SW480 (cell line): Measurements from ENCODE around the gene DOK1.
A peak's percentile ranks its signal among the peaks of the same experiment; 100 is the strongest.

Source experiments
- DNase-seq: peaks from one replicate; pipeline ENCODE4 v3.0.0-alpha.2; 2016; ENCODE audit warnings: low spot score

The DOK1 gene

GRCh38 chr2:74553892-74554819 lies at the start of gene DOK1, which contains the start of gene LOXL3:
TSS of gene DOK1 (plus strand) at chr2:74554720. CDS start at chr2:74554755, 35 bp downstream.
TSS of gene LOXL3 (minus strand) at chr2:74553942. CDS start at chr2:74552634, 1,308 bp downstream.
- peak; percentile 87 for DNase-seq

DNA sequence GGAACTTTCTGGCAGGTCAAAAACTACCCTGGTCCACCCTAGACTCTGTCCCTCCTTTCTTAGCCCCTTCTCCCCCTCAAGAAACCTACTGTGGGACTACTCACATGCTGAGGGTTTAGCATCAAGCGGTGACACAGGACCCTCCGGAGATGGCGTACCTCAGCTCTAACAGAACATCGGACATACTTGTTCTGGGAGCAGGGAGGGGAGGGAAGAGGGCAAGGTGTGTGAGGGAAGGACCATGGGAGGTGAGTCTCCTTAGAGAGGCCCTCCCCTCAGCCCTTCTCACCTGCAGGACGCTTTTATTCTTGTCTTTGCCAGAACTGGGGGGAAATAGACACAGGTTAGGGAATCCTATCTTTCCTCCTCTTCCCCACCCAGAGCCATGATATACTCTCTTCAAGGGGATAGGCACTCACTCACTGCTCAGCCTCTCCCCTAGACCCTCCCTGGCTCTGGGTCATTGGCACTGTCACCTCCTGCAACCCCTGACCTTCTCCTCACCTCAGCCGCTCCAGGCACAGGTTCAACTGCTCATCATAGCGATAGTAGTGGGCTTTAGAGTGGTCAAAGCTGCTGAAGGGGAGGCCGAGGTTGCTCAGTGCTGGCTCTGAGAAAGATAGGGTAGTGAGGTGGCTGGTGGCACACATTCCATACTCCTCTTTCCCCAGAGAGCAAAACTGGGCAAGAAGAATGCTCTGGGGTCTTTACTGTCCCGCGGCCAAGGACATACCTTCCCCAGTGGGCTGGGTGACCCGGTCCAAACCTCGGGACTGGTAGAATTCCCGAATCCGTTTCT lies 48.9 kb upstream of the DOK1 start:
- no peak for DNase-seq

DNA sequence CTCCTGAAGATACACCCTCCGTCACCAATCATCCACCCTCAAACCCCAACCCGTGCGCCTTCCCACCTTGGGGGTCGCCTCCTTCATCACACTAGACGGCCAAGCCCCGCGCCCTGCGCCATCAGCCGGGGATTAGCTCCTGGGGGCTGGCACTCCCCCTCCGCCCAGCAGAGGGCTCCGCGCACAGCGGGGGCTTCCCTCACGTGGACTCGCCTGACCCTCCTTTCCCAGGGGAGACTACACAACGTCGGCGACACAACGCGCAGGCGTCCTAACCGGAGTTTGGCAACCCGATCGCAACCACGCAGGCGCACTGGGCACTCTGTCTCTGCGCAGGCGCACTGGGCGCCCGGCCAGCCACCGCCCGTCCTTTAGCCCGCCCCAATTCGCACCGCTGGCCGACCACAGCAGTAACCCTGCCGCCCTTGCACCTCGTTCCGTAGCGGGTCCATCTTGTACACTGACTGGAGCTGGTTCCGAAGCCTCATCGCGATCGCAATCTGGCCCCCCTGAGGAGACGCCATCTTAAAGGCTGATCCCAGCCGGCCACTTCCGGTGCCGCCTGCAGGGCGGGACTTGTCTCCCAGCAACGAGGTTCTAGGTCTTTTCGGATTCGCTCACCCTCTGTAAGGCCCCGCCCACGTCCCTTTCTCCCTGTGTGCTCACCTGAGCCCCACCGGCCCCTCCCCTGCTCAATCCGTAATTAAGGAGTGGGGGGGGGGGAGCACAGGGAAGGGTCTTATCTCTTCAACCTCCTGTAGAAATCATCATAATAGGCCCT lies 47.2 kb upstream of the DOK1 start, which contains the start of gene PCGF1:
Gene PCGF1 (minus strand): TSS at position 551 of the 781 bp plus-strand sequence. CDS start 27 bp downstream, at position 524.
- peak; percentile 99 for DNase-seq

GRCh38 chr2:74507926-74508520 lies 46.5 kb upstream of the DOK1 start:
- peak; percentile 66 for DNase-seq

GRCh38 chr2:74510272-74510671 lies 44.2 kb upstream of the DOK1 start:
- no peak for DNase-seq

DNA sequence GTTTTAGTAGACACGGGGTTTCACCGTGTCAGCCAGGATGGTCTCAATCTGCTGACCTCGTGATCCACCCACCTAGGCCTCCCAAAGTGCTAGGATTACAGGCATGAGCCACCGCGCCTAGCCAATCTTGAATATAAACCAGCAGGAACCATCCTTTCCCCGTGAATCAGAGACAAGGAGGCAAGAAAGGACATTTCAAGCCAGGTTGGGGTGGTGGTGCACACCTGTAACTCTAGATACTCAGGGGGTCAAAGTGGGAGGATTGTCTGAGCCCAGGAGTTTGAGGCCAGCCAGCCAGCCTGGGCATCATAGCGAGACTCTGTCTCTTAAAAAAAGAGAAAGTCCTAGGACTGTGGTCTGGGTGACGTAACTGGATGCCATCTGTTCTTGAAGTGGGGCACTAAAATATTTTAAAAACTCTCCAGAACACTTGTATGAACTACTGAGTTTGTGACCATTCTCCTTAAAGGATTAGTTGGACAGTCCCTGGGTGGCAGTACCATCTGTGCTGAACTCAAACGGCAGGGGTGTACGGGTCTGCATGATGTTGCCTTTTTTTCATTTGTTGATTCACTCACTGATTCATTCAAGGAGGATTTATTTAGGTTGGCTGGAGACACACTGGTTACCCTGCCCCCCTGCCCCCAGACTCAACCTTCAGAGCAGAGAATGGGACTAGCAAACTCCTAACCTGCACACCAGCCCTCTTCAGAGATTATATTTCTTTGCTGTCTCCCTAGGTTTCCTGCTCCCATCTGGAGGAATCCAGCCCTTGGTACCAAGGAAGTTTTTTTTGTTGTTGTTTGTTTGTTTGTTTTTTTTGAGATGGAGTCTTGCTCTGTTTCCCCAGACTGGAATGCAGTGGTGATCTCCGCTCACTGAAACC lies 43.2 kb upstream of the DOK1 start:
- no peak for DNase-seq

GRCh38 chr2:74512744-74513604 lies 41.5 kb upstream of the DOK1 start:
- DNase-seq: no peak

- no peak for DNase-seq
Observed at GRCh38 chr2:74513605-74514367, 40.7 kb upstream of the DOK1 start.

DNA sequence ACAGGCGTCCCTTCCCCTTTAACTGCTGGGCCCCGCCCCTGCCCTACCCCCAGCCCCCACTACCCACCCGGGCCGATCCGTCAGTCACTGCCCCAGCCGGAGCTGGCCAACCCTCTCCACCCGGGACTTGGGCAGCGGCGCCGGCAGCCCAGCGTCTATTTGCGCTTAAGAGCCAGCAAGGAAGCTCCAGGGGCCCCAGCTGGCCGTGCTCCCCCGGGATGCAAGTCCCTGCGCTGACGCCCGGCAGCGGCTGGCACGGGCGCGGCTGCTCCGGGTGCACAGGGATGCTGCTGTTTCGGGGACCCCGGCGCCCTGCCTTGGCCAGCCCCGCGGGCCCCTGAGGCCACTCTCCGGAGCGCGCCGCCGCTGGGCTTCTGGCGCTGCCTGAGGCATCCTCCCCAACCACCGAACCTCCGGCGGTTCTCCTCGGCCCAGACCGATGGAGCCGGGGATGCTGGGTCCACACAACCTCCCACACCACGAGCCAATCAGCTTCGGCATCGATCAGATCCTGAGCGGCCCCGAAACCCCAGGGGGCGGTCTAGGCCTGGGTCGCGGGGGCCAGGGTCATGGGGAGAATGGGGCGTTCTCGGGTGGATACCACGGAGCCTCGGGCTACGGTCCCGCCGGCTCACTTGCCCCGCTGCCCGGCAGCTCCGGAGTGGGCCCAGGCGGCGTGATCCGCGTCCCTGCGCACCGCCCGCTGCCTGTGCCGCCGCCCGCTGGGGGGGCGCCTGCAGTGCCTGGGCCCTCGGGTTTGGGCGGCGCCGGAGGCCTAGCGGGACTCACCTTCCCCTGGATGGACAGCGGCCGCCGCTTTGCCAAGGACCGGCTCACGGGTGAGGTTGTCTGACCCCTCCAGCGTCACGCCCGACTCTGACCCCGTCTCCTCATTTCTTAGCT lies 39.9 kb upstream of the DOK1 start, which contains the start of gene TLX2:
Gene TLX2 (plus strand): TSS at position 83 of the 903 bp plus-strand sequence. CDS start 357 bp downstream, at position 440.
- no peak for DNase-seq

DNA sequence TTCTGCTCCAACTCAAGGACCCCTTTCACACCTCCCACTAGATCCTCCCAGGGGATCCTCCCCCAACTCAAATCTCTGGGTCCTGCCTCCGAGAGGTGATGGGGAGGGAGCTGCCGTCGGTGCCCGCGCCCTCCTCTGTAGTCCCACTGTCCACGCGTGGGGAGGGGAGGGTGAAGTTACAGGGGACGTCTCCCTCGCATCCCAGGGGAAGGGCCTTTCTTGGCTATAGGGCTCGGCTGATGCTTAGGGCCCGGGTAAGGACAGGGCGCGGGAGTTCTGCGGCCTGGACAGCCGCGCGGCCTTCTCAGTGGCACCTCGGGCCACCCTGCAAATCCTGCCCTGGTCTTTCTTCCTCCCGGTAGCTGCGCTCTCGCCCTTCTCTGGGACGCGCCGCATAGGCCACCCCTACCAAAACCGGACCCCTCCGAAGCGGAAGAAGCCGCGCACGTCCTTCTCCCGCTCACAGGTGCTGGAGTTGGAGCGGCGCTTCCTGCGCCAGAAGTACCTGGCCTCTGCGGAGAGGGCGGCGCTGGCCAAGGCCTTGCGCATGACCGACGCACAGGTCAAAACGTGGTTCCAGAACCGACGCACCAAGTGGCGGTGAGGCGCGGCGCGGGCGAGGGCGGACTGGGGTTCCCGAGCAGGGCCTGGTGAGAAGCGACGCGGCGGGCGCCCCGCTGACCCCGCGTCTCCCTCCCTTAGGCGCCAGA lies 39.1 kb upstream of the DOK1 start:
- DNase-seq: no peak

DNA sequence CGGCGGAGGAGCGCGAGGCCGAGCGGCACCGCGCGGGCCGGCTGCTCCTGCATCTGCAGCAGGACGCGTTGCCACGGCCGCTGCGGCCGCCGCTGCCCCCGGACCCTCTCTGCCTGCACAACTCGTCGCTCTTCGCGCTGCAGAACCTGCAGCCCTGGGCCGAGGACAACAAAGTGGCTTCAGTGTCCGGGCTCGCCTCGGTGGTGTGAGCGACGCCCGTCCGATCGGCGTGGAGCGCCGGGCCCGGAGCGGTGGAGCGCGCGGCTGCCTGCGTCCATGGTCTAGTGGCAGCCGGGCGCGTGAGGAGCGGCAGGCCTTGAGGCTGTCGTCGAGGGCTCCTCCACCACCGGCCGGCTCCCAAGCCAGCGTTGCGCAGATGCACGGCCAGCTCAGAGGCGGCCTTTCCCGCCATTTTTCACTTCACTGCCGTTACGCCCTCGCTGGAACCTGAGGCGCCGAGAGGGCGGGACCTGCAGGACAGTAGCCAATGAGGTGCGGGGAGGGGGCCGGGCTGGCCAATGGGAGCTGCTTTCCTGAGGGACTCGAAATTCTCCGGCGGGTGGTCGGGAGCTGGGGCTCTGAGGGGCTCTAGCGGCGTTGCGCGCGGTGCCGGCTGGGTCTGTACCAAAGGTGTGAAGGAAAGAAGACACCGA lies 38.4 kb upstream of the DOK1 start:
- no peak for DNase-seq

- DNase-seq: no peak
Observed at GRCh38 chr2:74516650-74517049, 37.9 kb upstream of the DOK1 start.

DNA sequence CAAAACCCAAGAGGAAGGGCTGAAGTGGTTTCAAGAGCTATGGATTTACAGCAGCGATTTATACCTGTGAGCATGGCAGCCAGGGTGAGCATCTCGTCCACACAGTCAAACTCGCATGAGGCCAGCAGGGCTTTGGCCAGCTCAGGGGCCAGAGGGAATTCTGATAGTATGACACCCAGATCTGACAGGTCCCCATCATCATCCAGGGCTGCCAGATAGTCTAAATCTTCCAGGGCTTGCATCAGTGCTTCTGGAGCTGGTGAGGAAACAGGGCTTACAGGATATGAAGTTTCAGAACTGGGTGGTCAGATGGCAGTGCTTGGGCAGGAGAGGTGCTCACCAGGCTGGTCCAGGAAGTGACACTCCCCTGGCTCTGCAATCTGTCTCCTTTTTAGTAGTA lies 32.0 kb upstream of the DOK1 start:
- no peak for DNase-seq

GRCh38 chr2:74524005-74524404 lies 30.5 kb upstream of the DOK1 start:
- no peak for DNase-seq

GRCh38 chr2:74524955-74525716 lies 29.4 kb upstream of the DOK1 start:
- no peak for DNase-seq
